Femur (tissue), 1 donor: ENCODE data around the gene VWDE.
"Not testable (repeated sequence)": the region's sequence is repeated elsewhere in the genome, so short reads cannot be mapped to it uniquely, and the experiment has no call there.

Experiments used
- DNase-seq: peaks from one replicate; pipeline ENCODE4 v3.0.0-alpha.2; 2017

VWDE gene

DNA sequence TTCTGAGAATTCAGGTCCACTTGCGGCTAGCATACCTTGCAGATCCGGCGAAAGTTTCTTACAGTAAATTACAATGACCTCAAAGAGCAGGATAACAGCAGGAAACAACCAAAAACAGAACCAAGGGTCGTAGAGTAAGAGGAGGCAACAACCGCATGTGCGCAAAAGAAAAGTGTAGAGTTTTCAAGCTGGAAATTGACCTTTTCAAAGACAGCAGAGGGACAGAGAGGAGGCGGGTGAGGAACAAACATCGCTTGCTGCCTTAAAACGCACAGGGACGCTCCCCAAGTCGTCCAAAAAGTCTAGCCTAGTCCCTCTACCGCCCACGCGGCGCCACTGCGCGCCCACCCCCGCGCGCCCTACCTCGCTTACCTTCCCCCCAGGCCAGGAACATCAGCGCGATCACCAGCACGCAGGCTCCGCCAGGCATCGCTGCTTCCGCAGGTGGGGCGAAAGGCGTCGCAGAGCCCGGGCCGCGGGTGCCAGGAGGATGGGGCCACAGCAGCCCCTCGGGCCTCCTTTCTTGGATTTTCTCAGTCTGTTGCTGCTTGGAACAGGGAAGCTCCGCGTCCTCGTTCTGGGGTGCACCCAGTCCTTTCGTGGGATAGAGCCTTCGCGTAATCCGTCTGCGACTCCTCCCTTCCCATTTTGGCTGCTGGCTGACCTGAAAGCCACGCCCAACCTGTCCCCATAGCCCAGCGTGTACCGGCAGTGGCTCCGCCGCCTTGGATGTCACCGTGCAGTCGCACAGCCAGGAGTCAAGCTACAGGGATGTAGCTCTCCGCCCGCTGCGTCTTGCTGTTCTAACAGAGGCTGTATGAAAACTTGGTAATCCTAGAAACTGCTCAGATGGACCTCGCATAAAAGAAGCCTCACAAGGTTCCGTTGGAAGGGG lies at the start of gene VWDE:
TSS of gene VWDE (minus strand) at position 579 of the 895 bp plus-strand sequence. CDS start at position 430, 149 bp downstream.
- DNase-seq = peak; percentile 42

DNA sequence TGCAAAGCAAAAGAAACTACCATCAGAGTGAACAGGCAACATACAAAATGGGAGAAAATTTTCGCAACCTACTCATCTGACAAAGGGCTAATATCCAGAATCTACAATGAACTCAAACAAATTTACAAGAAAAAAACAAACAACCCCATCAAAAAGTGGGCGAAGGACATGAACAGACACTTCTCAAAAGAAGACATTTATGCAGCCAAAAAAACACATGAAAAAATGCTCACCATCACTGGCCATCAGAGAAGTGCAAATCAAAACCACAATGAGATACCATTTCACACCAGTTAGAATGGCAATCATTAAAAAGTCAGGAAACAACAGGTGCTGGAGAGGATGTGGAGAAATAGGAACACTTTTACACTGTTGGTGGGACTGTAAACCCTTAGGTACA lies 49.5 kb upstream of the VWDE start:
- DNase-seq = not testable (repeated sequence)

GRCh38 chr7:12450615-12451014 lies 47.0 kb upstream of the VWDE start:
- DNase-seq = no peak

GRCh38 chr7:12444785-12445184 lies 41.1 kb upstream of the VWDE start:
- DNase-seq = no peak

DNA sequence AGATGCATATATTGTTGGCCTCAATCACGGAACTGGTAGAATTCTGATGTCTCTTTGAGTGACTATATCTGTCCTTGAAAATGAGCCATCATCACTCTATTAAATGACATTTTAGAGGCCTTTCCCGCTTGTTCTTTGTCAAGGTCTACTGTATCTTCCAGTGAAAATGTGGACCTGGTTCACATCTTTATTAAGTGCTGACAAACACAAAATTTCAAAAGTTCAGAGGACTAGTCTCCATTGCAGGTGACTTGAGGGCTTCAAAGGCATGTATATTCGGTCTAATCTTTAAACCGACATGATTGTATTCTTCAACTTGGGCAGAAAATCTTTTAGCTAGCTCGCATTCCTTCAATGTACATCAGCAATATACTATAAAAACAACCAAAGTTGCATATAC lies 36.6 kb upstream of the VWDE start:
- DNase-seq = no peak

GRCh38 chr7:12436896-12437535 lies 33.4 kb upstream of the VWDE start:
- no peak for DNase-seq

GRCh38 chr7:12436126-12436525 lies 32.5 kb upstream of the VWDE start:
- no peak for DNase-seq

GRCh38 chr7:12434012-12434642 lies 30.5 kb upstream of the VWDE start:
- DNase-seq = no peak

DNA sequence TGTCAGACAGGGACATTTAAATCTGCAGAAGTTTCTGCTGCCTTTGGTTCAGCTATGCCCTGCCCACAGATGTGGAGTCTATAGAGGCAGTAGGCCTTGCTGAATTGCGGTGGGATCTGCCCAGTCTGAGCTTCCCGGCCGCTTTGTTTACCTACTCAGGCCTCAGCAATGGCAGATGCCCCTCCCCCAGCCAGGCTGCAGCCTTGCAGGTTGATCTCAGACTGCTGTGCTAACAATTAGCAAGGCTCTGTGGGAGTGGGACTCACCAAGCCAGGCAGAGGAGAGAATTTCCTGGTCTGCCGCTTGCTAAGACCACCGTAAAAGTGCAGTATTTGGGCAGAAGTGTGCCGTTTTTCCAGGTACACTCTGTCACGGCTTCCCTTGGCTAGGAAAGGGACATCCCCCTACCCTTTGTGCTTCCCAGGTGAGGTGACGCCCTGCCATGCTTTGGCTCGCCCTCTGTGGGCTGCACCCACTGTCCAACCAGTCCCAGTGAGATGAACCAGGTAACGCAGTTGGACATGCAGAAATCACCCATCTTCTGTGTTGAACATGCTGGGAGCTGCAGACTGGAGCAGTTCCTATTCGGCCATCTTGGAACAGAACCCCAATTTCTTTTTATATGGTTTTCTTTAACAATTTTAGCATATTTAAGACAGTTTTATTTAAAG lies 28.4 kb upstream of the VWDE start:
- no peak for DNase-seq

DNA sequence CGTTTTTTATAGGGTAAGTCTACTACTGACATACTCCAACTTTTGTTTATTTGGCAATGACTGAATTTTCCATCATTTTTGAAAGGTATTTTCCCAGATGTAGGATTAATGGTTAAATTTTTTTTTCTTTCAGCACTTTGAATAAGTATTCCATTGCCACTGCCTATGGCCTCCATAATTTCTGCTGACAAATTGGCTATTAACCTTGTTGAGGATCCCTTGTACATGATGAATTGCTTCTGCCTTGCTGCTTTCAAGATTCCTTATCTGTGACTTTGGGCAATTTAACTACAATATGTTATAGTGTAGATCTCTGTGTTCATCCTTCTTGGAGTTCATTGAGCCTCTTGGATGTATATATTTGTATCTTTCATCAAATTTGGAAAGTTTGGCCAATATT lies 21.6 kb upstream of the VWDE start:
- DNase-seq = no peak

GRCh38 chr7:12423997-12424745 lies 20.5 kb upstream of the VWDE start:
- DNase-seq = no peak

DNA sequence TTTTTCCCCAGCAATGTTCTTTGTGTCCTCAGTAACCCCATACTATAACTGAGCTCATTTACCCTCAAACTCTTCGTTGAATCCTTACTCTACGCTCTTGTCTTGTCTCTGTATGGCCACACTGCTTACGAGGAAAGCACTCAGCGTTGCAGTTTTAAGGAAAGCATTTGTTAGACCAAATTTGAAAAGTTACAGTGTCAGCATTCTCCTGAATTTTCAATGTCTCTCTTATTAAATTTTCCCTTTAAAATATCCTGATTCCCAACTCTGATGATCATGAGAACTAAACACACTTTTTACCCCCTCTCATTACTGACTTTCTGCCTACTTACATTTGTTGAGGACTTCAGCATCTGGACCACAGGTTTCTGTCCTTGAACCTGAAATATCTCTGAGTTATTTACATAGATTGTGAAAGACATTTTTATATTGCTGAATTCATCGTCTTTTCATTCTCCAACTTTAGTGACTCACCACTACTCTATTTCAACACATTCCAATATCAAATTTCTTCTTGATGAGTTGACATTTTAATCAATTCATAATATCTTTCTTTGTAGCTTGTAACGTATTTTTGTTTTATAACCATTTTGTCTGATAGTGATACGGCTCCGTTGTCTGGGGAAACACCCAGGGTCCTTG lies 19.8 kb upstream of the VWDE start:
- no peak for DNase-seq

DNA sequence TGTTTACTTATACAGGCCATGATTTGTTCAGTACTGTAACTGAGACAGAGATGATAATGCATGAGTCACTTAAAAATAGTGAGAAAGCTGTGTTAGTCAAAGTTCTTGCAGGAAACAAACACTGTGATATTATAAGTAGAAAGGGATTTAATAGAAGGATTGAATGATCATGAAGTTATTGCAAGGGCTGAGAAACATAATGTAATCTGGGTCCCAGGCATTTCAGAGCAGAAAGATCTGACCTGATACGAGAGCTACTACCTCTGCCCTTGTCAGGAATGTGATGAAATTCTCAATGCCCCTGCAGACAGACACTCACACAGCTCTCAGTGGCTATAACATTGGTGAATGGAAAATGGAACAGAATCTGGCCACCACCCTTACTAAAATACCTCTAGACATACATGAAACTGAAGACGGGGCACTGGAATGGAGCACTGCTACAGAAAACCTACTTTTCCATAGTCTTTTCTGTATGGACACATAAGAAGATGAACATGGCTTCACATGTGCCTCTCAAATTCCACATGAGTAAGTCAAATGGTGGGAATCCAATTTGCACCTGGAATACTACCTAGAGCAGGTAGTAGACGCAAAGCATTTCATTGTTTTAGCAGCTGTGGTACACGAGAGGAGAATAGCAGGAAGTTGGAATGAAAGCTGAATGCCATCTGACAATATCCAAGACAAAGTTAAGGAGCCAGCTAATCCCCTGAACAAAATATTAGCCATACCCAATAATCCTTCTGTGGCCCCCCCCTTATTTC lies 19.1 kb upstream of the VWDE start:
- DNase-seq = no peak

GRCh38 chr7:12418452-12418851 lies 14.8 kb upstream of the VWDE start:
- no peak for DNase-seq

GRCh38 chr7:12415072-12415471 lies 11.4 kb upstream of the VWDE start:
- DNase-seq = no peak

DNA sequence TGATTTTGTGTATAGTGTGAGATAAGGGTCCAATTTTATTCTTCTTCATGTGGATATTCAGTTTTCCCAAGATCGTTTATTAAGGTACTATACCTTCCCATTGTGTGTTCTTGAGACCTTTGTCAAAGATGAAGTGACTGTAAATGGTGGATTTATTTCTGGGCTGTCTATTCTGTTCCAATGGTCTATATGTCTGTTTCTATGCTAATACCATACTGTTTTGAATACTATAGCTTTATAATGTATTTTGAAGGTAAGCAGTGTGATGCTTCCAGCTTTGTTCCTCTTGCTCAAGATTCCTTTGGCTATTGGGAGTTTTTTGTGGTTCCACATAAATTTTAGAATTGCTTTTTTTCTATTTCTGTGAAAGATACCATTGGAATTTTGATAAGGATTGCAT lies 8.7 kb upstream of the VWDE start:
- no peak for DNase-seq

DNA sequence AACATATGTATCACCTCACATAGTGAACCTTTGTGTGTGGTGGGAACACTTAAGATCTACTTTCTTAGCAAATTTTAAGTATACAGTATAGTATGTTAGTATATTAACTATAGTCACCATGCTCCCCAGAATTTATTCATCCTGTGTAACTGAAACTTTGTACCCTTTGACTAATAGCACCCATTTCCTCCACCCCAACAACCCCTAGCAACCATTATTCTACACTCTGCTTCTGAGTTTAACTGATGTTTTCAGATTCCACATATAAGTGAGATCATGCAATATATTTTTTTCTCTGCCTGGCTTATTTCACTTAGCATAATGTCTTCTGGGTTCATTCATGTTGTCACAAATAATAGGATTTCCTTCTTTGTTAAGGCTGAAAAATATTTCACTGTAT lies 6.9 kb upstream of the VWDE start:
- no peak for DNase-seq

DNA sequence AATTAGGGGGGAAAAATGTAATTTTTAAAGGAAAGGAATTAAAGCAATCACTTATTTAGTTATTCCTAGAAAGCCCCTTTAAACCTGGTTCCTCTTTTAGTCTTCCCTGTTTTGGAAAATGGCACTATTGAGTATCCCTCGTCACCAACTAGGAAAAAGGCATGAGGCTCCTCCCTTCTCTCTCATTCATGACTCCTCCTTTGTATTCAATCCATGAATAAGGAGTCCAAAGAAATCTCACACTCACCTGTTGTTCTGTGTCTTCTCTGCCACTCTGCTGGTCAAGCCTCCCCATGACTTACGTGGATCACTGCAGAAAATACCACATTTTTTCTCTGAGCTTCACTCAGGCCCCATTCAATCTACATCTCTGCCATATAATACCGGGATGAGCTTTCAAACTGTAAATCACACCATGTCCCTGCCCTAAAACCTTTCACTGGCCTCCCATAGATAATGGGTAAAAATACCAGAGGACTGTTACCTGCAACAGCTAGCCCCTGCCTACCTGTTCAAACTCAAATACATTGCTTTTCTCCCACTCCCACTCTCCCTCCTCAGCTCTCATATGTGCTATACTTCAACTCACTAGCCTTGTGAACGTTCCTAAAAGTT lies 5.5 kb upstream of the VWDE start:
- no peak for DNase-seq

DNA sequence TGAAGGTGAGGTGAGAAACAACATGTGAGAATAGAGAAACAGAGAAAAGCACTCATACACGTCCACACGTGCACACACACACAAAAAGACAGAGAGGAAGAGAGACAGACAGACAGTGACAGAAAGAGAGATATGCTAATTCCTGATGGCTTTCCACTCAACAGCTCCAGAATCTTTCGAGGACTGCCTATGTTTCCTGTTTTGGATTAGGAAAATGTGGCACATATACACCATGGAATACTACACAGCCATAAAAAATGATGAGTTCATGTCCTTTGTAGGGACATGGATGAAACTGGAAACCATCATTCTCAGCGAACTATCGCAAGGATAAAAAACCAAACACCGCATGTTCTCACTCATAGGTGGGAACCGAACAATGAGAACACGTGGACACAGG lies 4.0 kb upstream of the VWDE start:
- DNase-seq = not testable (repeated sequence)

GRCh38 chr7:12402365-12402725 lies 1.3 kb downstream of the VWDE start:
- DNase-seq = no peak
